Ramos (cell line): ENCODE data around the gene XRN1.
"Not testable (repeated sequence)": the region's sequence is repeated elsewhere in the genome, so short reads cannot be mapped to it uniquely, and the experiment has no call there.

ENCODE experiments used
- in situ Hi-C: fragments of 300-500 bp; cut with MboI; formaldehyde crosslinking; loops from one replicate; pipeline ENCODE4 v1.14.3; 2022; ENCODE audit warnings: low sequenced_read_pairs; ENCODE audit not compliant: unreplicated experiment

The XRN1 gene

DNA sequence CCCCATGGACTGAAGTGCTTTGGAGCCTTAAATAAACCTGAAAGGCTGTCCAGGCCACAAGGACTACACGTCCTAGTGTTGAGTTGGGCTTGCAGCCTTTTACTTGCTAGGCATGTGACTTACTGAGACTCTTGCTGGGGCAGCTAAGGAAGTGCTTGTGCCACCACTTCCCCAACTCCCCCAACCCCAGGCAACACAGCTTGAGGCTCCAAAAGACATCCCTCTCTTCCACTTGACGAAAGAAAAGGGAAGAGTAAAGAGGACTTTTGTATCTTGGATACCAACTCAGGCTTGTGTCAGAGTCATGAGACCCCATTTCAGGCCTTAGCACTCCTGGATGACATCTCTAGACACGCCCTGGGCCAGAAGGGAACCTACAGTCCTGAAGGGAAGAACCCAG is 109.8 kb downstream of the XRN1 start:
- in situ Hi-C loops: no loop called here

GRCh38 chr3:142332390-142332789 is 115.4 kb downstream of the XRN1 start:
- in situ Hi-C loops: no loop called here

DNA sequence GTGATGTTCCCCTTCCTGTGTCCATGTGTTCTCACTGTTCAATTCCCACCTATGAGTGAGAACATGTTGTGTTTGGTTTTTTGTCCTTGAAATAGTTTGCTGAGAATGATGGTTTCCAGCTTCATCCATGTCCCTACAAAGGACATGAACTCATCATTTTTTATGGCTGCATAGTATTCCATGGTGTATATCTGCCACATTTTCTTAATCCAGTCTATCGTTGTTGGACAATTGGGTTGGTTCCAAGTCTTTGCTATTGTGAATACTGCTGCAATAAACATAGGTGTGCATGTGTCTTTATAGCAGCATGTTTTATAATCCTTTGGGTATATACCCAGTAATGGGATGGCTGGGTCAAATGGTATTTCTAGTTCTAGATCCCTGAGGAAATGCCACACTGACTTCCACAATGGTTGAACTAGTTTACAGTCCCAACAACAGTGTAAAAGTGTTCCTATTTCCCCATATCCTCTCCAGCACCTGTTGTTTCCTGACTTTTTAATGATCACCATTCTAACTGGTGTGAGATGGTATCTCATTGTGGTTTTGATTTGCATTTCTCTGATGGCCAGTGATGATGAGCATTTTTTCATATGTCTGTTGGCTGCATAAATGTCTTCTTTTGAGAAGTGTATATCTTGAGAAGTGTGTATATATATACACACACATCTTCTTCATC is 123.4 kb downstream of the XRN1 start:
- in situ Hi-C loops: not testable (repeated sequence)

- in situ Hi-C loops: no loop called here
Observed at GRCh38 chr3:142319912-142320311, 127.9 kb downstream of the XRN1 start.

DNA sequence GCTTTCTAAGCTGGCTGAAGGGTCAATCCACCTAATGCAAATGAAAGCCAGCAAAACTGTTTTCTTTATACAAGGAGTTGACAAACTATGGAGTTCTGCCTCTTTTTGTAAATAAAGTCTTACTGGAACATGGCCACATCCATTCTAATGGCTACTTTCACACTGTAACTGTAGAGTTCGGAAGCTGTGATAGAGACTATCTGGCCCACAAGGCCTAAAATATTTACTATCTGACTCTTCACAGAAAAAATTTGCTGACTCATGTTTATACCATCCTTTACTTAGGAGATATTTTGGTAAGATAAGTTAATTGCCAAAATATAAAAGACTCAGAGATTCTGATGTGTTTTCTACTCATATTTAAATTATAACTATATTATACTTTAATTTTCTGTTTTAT is 128.7 kb downstream of the XRN1 start:
- in situ Hi-C loops: no loop called here

- in situ Hi-C loops: no loop called here
Observed at GRCh38 chr3:142318331-142318730, 129.5 kb downstream of the XRN1 start.

DNA sequence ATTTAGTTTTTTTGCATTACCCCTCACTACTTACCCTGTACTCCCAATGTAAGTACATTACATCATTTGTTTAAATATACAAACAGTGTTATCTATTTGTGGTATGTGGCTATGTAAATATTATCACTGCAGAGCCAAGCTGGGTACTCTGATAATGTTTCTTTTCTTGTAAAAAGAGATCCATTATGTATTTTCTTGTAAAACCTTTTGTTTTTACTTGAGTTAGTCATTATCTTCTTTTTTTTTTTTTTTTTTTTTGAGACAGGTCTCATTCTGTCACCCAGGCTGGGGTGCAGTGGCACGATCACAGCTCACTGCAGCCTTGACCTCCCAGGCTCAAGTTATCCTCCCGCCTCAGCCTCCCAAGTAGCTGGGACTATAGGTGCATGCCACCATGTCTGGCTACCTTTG is 131.9 kb downstream of the XRN1 start:
- in situ Hi-C loops: not testable (repeated sequence)

- in situ Hi-C loops: no loop called here
Observed at GRCh38 chr3:142315083-142315482, 132.8 kb downstream of the XRN1 start.

- in situ Hi-C loops: no loop called here
Observed at GRCh38 chr3:142310439-142310838, 137.4 kb downstream of the XRN1 start.

DNA sequence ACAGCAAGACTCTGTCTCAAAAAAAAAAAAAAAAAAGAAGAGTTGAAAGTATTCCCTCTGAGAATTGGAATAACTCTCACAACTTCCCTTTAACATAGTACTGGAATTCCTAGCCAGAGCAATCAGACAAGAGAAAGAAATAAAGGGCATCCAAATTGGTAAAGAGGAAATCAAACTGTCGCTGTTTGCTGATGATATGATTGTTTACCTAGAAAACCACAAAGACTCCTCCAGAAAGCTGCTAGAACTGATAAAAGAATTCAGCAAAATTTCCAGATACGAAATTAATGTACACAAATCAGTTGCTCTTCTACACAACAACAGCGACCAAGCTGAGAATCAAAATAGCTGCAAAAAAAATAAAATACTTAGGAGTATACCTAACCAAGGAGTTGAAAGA is 145.0 kb downstream of the XRN1 start:
- in situ Hi-C loops: not testable (repeated sequence)

GRCh38 chr3:142298626-142299025 is 149.2 kb downstream of the XRN1 start:
- in situ Hi-C loops: loop anchor here (25.0 kb wide), 1 partner anchor 561 kb away; the partner anchor contains the start of gene RNF7

DNA sequence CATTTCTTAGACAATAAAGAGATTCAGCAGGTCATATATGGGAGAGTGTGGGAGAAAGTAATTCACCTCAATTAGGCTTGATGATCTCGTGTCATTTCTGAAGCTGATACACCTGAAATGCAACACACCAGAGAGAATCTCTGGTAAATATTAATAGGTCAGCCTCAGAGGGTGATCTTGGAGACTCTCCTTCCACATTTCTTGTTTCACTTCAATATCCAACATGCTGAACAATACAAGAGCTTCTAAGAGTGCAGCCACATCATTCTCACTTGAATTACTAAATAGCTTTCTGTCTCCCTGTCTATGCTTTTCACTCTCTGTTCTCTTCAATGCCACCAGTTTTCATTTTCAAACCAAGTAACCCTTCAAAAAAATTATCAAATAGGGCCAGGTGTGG is 151.3 kb downstream of the XRN1 start:
- in situ Hi-C loops: loop anchor here (25.0 kb wide), 1 partner anchor 559 kb away; the partner anchor contains the start of gene RNF7

DNA sequence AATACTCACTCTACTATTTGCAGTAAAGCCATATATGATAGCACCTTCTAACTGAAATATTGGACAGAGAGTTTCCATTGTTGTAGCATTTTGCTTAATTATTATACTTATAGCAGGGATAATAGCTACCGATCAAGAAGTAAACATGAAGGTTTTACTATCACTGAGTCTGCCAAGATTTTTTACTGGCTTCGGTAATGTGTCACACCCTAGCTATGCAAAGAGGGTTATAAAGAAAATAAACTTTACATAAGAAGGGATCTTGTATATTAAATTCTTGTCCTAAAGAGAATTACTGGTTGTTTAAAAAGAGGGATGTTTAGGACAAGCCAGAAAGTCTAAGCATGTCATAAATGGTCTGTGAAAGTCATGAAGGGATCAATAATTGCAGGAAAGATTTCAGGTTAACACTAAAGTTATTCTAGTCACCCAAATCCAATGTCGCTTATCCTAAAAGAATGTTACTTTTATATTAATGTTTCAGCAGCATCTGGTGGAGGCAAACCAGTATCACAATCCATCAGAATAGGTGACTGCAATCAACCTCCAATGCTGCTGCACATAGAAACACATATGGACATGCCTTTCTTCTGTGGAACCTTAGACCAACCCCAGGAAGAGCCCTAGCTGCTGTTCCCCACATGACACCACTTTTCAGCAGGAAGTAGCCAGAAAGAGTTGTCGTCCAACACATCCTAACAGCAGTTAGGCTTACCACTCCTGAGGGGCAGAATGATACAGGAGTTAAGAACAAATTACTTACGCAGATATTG is 159.8 kb downstream of the XRN1 start:
- in situ Hi-C loops: loop anchor here (25.0 kb wide), 1 partner anchor 551 kb away; the partner anchor contains the start of gene RNF7

GRCh38 chr3:142285083-142285517 is 162.7 kb downstream of the XRN1 start:
- in situ Hi-C loops: loop anchor here (25.0 kb wide), 1 partner anchor 548 kb away; the partner anchor contains the start of gene RNF7

GRCh38 chr3:142282503-142282902 is 165.3 kb downstream of the XRN1 start:
- in situ Hi-C loops: loop anchor here (25.0 kb wide), 1 partner anchor 545 kb away; the partner anchor contains the start of gene RNF7

GRCh38 chr3:142281474-142281873 is 166.4 kb downstream of the XRN1 start:
- in situ Hi-C loops: loop anchor here (25.0 kb wide), 1 partner anchor 544 kb away; the partner anchor contains the start of gene RNF7

GRCh38 chr3:142279965-142280590 is 167.8 kb downstream of the XRN1 start:
- in situ Hi-C loops: loop anchor here (10.0 to 25.0 kb wide), 4 partner anchors 145 to 543 kb away; partner anchors contain the start of gene RNF7

- in situ Hi-C loops: loop anchor here (10.0 to 25.0 kb wide), 4 partner anchors 144 to 541 kb away; partner anchors contain the start of gene RNF7
Observed at GRCh38 chr3:142278451-142278850, 169.4 kb downstream of the XRN1 start.

- in situ Hi-C loops: loop anchor here (10.0 to 25.0 kb wide), 4 partner anchors 142 to 539 kb away; partner anchors contain the start of gene RNF7
Observed at GRCh38 chr3:142276781-142277180, 171.1 kb downstream of the XRN1 start.

DNA sequence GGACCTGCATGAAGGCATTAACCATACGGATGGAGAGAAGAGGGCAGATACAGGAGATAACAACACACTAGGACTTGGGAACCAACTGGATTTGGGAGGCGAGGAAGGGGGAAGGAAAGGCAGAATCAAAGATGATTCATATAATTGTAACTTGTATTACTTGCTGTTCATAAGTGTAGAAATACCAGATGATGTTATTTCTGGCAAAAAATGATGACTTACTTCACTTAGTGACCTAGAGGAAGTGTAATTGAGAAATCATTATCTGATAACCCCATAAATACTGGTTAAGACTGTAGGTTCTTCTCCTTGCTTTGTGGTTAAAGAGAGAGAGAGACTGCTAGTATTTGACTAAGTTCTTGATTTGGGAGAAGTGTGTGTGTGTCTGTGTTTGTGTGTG is 172.0 kb downstream of the XRN1 start:
- in situ Hi-C loops: loop anchor here (10.0 to 25.0 kb wide), 4 partner anchors 141 to 539 kb away; partner anchors contain the start of gene RNF7
